Right lobe of liver (tissue), 4 donors: Measurements from ENCODE around the gene TMEM91.

Experiments
- CTCF ChIP-seq, 4 donors: fragments of 200-600 bp in 3 of 4; fragments of 450-650 bp in 1 of 4; IDR thresholded peaks; one replicate each; pipeline versions ENCODE4 v1.5.1 to v1.8.0; 2016 to 2022; ENCODE audit warnings: antibody characterized with exemption in 4 of 4, mild to moderate bottlenecking in 2 of 4
- POLR2A ChIP-seq: fragments of 450-650 bp; IDR thresholded peaks from one replicate; pipeline ENCODE4 v1.6.1; 2017; ENCODE audit warnings: antibody characterized with exemption, mild to moderate bottlenecking
- donor health status: DM: no; HTN: no; CAD: no.
- donor health status: DM: no; HTN: no; CAD: no.
- donor health status: DM: no; HTN: yes; CAD: no.

DNA sequence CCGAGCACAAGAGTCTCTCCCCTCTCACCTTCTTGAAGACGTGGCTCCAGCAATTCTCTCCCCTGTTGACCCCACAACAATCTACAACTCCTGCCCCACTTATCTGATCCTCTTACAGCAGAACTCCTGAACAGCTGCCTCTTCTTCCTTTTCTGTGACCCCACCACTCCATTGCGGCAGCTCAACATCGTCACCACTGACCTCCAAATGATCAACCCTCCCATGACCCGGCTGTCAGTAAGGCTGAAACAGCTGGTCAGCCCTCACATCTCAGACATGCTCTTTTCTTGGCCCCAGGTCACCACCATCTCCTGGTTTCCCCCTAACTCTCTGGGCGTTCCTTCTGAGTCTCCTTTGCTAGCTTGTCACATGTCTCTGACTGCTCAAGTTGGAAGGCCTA, 19.0 kb downstream of the TMEM91 start:
- TF ChIP-seq CTCF (IDR thresholded peaks at IDR 0.05), result no peak
- TF ChIP-seq POLR2A, result no peak
